ENCODE data around the gene TTPAL.

- TF ChIP-seq CTCF (IDR thresholded peaks at IDR 0.05), result no peak
- TF ChIP-seq POLR2A (IDR thresholded peaks at IDR 0.05), result no peak
These were observed 25.8 kb downstream of the TTPAL start for GRCh38 chr20:44501448-44501847.
